GM19328 (cell line): ENCODE data around the gene P4HA1.

Experiments
- ATAC-seq: cut with Tn5 transposase; IDR thresholded peaks from one replicate; pipeline ENCODE4 v1.9.1; 2021; ENCODE audit warnings: mild to moderate bottlenecking, moderate library complexity; ENCODE audit not compliant: unreplicated experiment

The P4HA1 gene

DNA sequence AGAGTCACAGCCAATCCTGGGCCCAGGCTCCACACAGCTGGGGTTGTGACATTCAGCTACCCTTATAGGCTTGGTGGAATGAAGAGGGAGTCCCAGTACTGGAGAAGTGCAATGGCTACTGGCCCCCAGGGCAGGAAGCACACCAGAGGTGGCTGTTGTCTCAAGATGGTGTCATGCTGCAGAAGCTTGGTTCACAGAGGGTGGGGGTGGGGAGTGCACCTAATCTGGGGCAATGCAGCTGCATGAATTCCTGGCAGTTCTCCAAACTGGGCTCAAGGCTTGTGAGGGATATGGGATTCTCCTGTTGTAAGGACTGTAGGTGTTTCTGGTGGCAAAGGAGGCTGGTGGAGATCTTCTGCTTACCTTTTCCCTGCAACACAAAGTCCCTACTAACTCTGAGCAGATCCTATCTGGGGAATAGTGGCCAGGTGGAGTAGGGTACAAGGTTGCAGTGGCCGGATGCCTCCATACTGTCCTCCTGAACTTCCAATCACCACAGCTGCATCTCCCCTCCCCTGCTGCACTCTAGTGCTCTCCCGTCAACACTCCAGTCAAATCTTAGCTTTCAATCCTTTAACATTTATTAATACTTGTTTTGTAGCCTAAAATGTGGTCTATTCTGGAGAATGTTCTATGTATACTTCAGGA lies 114.7 kb downstream of the P4HA1 start:
- ATAC-seq: no peak

- no peak for ATAC-seq
Observed at GRCh38 chr10:72981028-72981881, 115.4 kb downstream of the P4HA1 start.

DNA sequence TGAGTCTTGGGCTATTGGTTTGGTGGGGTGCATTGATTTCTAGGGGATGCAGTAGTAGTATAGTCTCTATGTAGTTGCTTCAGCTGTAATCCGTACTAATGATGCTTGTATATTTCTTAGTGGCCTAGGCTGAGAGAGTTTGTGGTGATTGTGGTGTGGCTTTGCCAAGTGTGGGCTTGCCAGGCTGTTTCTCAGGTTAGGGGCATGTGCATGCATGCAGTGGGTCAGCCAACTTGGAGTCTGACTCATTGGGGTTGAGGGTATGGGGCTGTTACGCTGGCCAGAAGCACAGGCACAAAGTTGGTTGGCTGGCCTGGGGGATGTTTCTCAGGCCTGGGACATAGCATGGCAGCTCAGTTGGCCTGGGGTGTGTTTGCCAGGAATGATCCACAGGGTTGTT lies 116.3 kb downstream of the P4HA1 start:
- ATAC-seq: no peak

DNA sequence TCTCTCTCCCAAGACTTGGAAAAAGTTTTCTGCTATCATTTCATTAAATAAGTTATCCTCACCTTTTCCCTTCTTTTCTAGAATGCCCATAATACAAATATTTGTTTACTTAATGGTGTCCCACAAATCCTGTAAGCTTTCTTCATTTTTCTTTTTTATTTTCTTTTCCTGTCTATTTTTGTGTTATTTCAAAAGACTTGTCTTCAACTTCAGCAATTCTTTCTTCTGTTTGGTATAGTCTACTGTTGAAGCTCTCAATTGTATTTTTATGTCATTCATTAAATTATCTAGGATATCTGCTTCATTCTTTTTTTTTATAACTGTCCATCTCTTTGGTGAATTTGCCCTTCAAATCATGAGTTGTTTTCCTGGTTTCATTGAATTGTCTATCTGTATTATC lies 117.0 kb downstream of the P4HA1 start:
- no peak for ATAC-seq

DNA sequence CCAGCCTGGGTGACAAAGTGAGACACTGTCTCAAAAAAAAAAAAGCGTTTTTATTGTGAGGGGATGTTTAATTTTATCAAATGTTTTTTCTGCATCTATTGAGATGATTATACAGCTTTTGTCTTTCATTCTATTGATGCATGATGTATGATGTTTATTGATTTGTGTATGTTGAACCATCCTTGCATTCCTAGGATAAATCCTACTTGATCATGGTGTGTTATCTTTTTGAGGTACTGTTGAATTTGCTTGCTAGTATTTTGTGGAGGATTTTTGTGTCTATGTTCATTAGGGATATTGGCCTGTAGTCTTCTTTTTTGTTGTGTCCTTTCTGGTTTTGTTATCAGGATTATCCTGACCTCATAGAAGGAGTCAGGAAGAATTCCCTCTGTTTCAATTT lies 119.8 kb downstream of the P4HA1 start:
- ATAC-seq: no peak
